Subcutaneous abdominal adipose tissue (tissue), 5 donors: ENCODE results near the gene CSNK1G1.
"Not testable (repeated sequence)": the region's sequence is repeated elsewhere in the genome, so short reads cannot be mapped to it uniquely, and the experiment has no call there.

ENCODE experiments used
- H3K27ac ChIP-seq: one replicate; pipeline ENCODE4 v1.7.0; 2013; ENCODE audit warnings: low read depth, mild to moderate bottlenecking, inconsistent platforms, low read length, moderate library complexity
- H3K27me3 ChIP-seq, 5 donors: one replicate each; pipeline ENCODE4 v1.7.0; 2013; ENCODE audit warnings: low read length in 5 of 5, inconsistent platforms in 1 of 5; ENCODE audit not compliant: control insufficient read depth in 5 of 5, insufficient read depth in 4 of 5
- H3K36me3 ChIP-seq, 5 donors: one replicate each; pipeline ENCODE4 v1.7.0; 2013; ENCODE audit warnings: low read length in 5 of 5; ENCODE audit not compliant: control insufficient read depth in 5 of 5, insufficient read depth in 5 of 5
- H3K4me1 ChIP-seq, 5 donors: one replicate each; pipeline ENCODE4 v1.7.0; 2013; ENCODE audit warnings: low read length in 5 of 5, mild to moderate bottlenecking in 3 of 5, moderate library complexity in 1 of 5; ENCODE audit not compliant: control insufficient read depth in 5 of 5, insufficient read depth in 5 of 5
- H3K4me3 ChIP-seq, 5 donors: one replicate each; pipeline ENCODE4 v1.7.0; 2013; ENCODE audit warnings: low read length in 5 of 5, low read depth in 1 of 5
- H3K9ac ChIP-seq, 5 donors: one replicate each; pipeline ENCODE4 v1.7.0; 2013; ENCODE audit warnings: low read length in 5 of 5, mild to moderate bottlenecking in 4 of 5, moderate library complexity in 3 of 5
- H3K9me3 ChIP-seq, 5 donors: one replicate each; pipeline ENCODE4 v1.7.0; 2013; ENCODE audit warnings: low read length in 5 of 5; ENCODE audit not compliant: control insufficient read depth in 5 of 5
- donor health status: healthy.
- donor health status: healthy.
- donor health status: healthy.
- donor health status: healthy.
- donor health status: healthy.

The CSNK1G1 gene

DNA sequence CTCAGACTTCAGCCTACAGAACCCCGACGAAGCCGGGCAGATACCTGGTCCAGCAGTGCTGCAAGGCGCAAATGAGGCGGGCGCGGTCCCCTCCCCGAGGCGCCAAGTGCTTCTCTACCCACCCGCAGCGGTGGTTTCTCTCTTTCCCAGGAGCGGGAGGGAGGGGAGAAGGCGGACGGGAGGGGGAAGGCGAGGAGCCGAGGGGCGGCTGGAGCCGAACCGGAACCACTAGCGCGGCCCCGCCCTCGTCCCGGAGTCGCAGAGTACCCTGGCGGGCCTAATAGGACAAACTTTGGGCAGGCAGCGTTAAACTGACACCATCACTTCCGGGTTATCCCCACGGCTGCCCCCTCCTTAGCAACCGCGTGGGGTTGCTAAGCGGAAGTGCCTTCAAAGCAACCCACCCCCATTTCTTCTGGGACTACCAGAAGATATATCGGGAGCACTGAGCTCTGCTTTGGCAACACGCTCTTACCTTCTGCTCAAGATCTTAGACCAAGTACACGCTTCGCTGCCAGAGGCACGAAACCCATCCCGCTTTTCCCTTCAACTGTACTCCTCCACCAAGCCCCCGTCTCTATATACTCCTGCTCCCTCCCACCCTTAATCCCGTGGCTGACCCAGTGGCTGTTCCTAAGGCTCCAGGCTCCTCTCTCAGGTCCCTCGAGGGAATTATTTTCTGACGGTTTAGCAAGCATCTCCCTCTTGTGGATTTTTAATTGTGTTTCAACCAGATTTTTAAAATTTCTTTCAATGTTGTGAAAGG lies at the start of gene CSNK1G1:
Gene CSNK1G1 (minus strand): TSS at position 230 of the 766 bp plus-strand sequence. CDS start 55,674 bp downstream, outside the sequence.
- Histone ChIP-seq H3K36me3 (no peaks in the 10 kb centered on the region), H3K27ac (peak within 1 kb of the TSS; percentile 67), H3K27me3 (no peaks in the 10 kb centered on the region), H3K9ac (peak within 1 kb of the TSS; percentile 84 to 96 (median 87)), H3K9me3 (no peaks in the 10 kb centered on the region), H3K4me1 (peaks cover 0 to 24% (median 17%) of the 10 kb centered on the region in 5 donors), H3K4me3 (peak within 1 kb of the TSS; percentile 89 to 99 (median 96))

DNA sequence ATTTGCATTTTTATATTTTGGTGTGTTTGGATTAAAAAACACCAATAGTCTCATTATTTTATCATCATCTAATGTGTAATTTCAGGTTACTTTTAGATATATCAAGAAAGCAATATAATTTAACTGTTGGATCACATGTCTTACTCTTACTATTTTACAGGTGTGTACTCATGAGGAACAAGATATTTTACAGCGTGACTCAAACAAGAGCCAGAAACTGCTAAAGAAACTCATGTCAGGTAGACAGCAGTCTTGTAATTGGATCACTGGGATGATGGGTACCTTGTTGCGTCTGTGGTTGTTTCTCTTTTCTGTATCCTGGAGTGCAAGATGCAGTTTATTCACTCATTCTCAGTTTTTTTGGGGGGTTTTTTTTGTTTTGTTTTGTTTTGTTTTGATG lies 44.6 kb upstream of the CSNK1G1 start:
- peaks cover 26 to 86% (median 67%) of the 10 kb centered on the region in 5 donors for H3K36me3 ChIP-seq

DNA sequence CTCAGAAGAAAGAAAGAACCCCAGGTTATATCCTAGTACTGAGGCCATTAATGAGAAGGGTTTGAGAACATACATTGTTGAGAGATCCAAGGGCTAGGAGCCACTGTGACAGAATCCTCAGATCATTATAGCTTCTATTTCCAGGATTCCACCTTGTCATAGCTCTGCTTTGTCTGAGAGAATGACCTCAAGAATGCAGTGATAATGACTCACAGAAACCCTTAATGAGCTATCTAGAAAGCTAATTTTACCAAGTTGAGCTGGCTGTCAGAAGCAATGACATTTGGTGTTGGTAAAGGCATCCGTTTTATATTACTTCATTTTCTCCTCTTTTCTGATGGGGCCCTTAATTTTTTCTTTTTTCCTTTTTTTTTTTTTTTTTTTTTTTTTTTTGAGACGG lies 42.6 kb upstream of the CSNK1G1 start:
- H3K4me3 ChIP-seq, result no peak overlapping the region
- no peaks in the 10 kb centered on the region for H3K4me1 ChIP-seq
- H3K27ac ChIP-seq, result no peak overlapping the region
- no peak overlapping the region for H3K9ac ChIP-seq
- H3K27me3 ChIP-seq, result no peaks in the 10 kb centered on the region
- H3K9me3 ChIP-seq, result no peaks in the 10 kb centered on the region
- H3K36me3 ChIP-seq, result peaks cover 37 to 91% (median 74%) of the 10 kb centered on the region in 5 donors

More for the DNA sequence above, 44.6 kb upstream of the CSNK1G1 start:
- no peak overlapping the region for H3K27ac ChIP-seq
- no peaks in the 10 kb centered on the region for H3K27me3 ChIP-seq
- no peaks in the 10 kb centered on the region for H3K9me3 ChIP-seq
- H3K4me3 ChIP-seq, result no peak overlapping the region
- H3K4me1 ChIP-seq, result no peaks in the 10 kb centered on the region
- H3K9ac ChIP-seq, result no peak overlapping the region

DNA sequence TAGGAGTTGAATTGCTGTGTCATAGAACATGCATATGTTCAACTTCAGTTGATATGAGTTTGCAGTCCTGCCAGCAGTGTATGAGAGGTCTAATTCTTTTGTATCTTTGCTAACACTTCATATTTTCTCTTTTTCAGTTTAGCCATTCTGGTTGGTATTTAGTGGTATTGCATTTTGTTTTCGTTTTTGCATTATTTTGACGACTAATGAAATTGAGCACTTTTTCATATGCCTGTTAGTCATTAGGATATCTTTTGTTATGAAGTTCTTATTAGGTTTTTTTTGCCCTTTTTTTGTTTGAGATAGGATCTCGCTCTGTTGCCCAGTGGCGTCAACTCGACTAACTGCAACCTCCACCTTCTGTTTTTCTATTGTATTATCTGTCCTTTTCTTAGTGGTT lies 40.8 kb upstream of the CSNK1G1 start:
- H3K36me3 ChIP-seq, result peaks cover 36 to 79% (median 72%) of the 10 kb centered on the region in 5 donors
- H3K4me1 ChIP-seq, result no peaks in the 10 kb centered on the region
- no peak overlapping the region for H3K9ac ChIP-seq
- no peak overlapping the region for H3K27ac ChIP-seq
- H3K4me3 ChIP-seq, result no peak overlapping the region
- no peaks in the 10 kb centered on the region for H3K27me3 ChIP-seq
- H3K9me3 ChIP-seq, result no peaks in the 10 kb centered on the region

GRCh38 chr15:64392471-64392870 lies 36.5 kb upstream of the CSNK1G1 start:
- Histone ChIP-seq H3K4me1 (peaks cover 2 to 13% (median 11%) of the 10 kb centered on the region in 5 donors), H3K36me3 (peaks cover 23 to 38% (median 35%) of the 10 kb centered on the region in 5 donors)
- H3K9me3 ChIP-seq, H3K9ac ChIP-seq, H3K27ac ChIP-seq, H3K4me3 ChIP-seq, H3K27me3 ChIP-seq: not testable (repeated sequence)

DNA sequence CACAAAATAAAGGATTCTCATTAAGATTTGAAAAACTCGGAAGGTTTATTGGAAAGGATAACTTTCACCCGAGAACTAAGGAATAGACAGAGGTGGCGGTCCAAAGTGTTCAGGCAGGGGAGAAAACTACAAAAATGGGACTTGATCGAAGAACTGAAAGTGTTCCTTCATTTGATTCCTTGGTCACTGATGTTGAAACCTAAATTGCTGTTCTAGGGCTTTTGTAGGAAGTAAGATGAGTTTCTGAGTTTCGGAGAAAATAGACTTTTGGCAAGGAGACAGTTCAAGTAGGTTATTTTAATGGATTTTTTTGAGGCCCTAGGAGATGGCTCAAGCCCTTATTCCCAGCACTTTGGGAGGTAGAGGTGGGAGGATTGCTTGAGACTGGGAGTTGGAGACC lies 33.1 kb upstream of the CSNK1G1 start:
- Histone ChIP-seq H3K27me3 (no peaks in the 10 kb centered on the region), H3K9me3 (no peaks in the 10 kb centered on the region), H3K9ac (peak overlapping the region in 2 of 5 donors; percentile 61 to 93), H3K27ac (no peak overlapping the region), H3K4me3 (peak overlapping the region in 3 of 5 donors; percentile 70 to 98 (median 96)), H3K4me1 (peaks cover 2 to 13% (median 11%) of the 10 kb centered on the region in 5 donors), H3K36me3 (peaks cover 0 to 7% (median 5%) of the 10 kb centered on the region in 5 donors)

- Histone ChIP-seq H3K4me3 (peak within 1 kb of the TSS; percentile 70 to 98 (median 96)), H3K27me3 (no peaks in the 10 kb centered on the region), H3K9me3 (no peaks in the 10 kb centered on the region), H3K4me1 (peaks cover 2 to 13% (median 11%) of the 10 kb centered on the region in 5 donors), H3K9ac (peak within 1 kb of the TSS; percentile 61 to 93 (median 82)), H3K27ac (peak within 1 kb of the TSS; percentile 61), H3K36me3 (no peaks in the 10 kb centered on the region)
Measured at GRCh38 chr15:64387562-64388168, 31.7 kb upstream of the CSNK1G1 start, which contains the start of gene TRIP4. TSS of gene TRIP4 (plus strand) at chr15:64387836. CDS start at chr15:64387864, 28 bp downstream.

DNA sequence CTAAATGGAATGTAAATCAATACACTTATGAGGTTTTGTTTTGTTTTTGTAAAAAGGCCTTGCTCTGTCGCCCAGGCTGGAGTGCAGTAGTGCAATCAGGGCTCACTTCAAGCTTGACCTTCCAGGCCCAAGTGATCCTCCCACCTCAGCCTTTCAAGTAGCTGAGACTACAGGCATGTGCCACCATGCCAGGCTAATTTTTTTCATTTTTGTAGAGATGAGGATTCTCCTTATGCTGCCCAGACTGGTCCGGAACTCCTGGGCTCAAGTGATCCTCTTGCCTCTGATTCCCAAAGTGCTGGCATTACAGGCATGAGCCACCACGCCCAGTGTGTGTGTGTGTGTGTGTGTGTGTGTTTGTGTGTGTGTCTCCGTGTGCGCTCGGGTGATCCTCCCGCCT lies 30.3 kb upstream of the CSNK1G1 start:
- peaks cover 2 to 22% (median 20%) of the 10 kb centered on the region in 5 donors for H3K4me1 ChIP-seq
- H3K4me3 ChIP-seq, result no peak overlapping the region
- no peak overlapping the region for H3K9ac ChIP-seq
- H3K27ac ChIP-seq, result no peak overlapping the region
- H3K36me3 ChIP-seq, result no peaks in the 10 kb centered on the region
- no peaks in the 10 kb centered on the region for H3K27me3 ChIP-seq
- no peaks in the 10 kb centered on the region for H3K9me3 ChIP-seq

GRCh38 chr15:64383760-64384159 lies 27.8 kb upstream of the CSNK1G1 start:
- Histone ChIP-seq H3K27me3 (no peaks in the 10 kb centered on the region), H3K36me3 (no peaks in the 10 kb centered on the region), H3K4me1 (peaks cover 4 to 25% (median 23%) of the 10 kb centered on the region in 5 donors), H3K9ac (no peak overlapping the region), H3K9me3 (no peaks in the 10 kb centered on the region), H3K4me3 (no peak overlapping the region), H3K27ac (no peak overlapping the region)
